GM21447 (cell line): ENCODE measurements around the gene OR4D6.
"Not testable (repeated sequence)": the region's sequence is repeated elsewhere in the genome, so short reads cannot be mapped to it uniquely, and the experiment has no call there.

Experiments
- ATAC-seq: cut with Tn5 transposase; IDR thresholded peaks from one replicate; pipeline ENCODE4 v1.9.1; 2021; ENCODE audit not compliant: unreplicated experiment

Gene OR4D6

GRCh38 chr11:59456661-59457060, at the start of gene OR4D6:
Gene OR4D6 (plus strand): TSS chr11:59456961. CDS start chr11:59456961, 0 bp downstream.
- no peak for ATAC-seq

- no peak for ATAC-seq
Observed at GRCh38 chr11:59413646-59414045, 43.1 kb upstream of the OR4D6 start.

DNA sequence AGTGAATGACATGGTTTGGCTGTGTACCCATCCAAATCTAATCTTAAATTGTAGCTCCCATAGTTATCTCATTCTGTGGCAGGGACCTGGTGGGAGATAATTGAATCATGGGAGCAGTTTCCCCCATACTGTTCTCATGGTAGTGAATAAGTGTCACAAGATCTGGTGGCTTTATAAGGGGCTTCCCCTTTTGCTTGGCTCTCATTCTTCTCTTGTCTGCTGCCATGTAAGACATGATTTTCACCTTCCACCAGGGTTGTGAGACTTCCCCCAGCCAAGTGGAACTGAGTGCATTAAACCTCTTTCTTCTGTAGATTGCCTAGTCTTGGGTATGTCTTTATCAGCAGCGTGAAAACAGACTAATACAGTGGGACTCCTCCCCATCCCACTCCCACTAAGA, 41.6 kb upstream of the OR4D6 start:
- no peak for ATAC-seq

DNA sequence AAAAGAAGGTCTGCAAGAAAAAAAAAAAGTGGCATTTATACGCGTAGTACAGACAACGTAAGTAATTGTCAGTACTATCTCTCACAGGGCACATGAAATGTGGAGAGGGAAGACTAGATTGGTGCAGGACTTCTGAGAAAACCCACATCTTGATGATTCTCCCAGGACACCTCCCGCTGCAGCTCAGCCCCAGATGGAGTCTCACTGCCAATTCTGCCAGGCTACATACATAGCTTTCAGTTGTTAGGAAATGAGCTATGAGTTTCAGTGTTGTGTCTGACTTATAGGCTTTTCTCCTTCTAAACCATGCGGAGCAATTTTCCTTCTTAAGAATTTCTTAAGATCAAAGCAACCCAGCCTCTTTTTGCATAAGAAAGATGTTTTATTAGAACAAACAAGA, 40.1 kb upstream of the OR4D6 start:
- no peak for ATAC-seq

DNA sequence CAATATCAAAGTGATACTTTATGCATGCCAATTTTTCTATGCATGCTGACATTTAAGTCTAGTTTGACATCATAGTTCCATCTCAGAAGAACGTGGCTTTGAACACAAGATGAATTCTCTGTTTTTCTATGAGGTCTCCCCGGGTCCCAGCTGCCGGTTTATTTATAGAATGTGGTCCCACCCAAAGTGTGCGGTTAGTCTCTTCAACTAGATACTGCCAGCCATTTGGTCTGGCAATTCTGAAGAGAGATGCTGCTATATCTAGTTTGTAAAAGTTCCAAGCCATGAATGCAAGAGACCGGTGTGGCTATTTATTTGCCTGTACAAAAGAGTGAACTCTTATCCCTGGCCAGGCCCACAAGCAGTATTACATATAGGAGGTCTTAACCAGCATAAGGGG, 39.7 kb upstream of the OR4D6 start:
- no peak for ATAC-seq

DNA sequence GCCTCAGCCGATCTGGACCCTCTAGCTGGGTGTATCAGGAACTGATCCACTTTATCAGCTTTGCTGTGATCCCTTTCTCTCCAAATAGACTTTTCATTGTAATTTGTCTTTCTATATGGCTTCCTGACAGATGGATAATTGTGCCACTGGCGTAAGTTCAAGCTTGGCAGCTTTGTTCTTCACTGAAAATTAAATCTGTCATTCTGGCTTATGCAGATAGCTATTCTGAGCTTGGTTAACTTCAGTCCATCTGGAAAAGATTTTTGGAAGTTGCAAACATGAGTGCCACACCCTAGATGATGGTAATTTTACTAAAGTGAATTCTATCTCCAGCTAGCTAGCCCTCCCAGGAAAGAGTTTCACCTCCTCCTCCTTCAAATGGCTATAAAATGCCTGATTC, 38.6 kb upstream of the OR4D6 start:
- ATAC-seq = no peak

- no peak for ATAC-seq
Observed at GRCh38 chr11:59423835-59424234, 32.9 kb upstream of the OR4D6 start.

- ATAC-seq = no peak
Observed at GRCh38 chr11:59425131-59425530, 31.6 kb upstream of the OR4D6 start.

- ATAC-seq = no peak
Observed at GRCh38 chr11:59426361-59427067, 30.2 kb upstream of the OR4D6 start, which contains the start of gene OR5A2. Gene OR5A2 (minus strand): TSS chr11:59426413. CDS start chr11:59422953, 3,460 bp downstream.

DNA sequence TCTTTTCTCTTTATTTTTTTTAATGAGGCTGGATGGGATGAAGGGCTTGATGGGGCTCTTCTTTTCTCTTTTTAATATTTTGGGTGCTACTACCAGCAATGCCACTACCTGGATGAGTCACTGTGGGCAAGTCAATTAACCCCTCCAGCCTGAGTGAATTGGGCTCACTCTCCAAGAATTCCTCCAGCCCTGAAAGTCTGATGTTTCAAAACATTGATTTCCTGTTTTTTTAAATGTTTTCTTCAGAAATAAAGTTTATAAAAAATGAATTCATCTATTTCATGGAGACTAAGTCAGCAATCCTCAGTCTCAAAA, 29.7 kb upstream of the OR4D6 start:
- no peak for ATAC-seq

DNA sequence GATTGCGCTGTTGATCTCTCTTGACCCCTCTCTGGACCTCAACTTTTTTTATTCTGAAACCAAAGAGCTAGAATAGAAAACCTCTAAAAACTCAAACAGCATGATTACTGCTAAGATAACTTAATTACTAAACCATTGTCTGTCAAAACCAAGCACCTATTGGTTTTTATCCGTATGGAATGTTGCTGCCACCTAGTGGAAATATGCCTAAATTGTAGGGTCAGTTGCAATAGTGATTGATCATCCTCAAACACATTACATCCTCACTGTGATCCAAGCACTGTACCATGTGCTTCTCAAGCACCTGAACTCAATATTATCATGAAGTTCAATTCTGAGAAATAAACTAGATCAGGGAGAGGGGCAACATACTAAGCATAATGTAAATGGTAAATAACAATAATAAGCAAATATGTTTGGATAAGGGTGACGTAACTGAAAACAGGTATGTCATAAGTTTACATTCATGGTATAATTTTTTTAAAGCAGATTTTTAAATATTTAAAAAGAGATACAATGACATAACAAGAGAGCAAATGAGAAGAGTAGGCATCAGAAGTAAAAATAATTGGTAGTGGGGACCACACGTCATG, 26.7 kb upstream of the OR4D6 start:
- ATAC-seq = no peak

- ATAC-seq = no peak
Observed at GRCh38 chr11:59436169-59436568, 20.6 kb upstream of the OR4D6 start, which contains the start of gene OR5A1. Gene OR5A1 (plus strand): TSS chr11:59436469. CDS start chr11:59443169, 6,700 bp downstream.

DNA sequence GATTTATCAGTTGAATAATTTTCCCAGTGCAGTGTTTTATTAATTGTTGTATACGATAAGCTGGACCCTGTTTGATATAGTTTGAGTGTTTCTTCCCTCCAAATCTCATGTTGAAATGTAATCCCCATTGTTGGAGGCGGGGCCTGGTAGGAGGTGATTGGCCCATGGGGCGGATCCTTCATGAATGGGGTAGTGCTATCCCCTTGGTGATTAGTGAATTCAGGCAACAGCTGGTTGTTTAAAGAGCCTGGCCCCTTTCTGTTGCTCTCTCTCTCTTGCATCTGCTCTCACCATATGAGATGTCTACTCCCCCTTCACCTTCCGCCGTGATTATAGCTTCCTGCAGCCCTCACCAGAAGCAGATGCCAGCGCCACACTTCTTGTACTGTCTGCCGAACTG, 19.0 kb upstream of the OR4D6 start:
- ATAC-seq = no peak

- ATAC-seq = not testable (repeated sequence)
Observed at GRCh38 chr11:59445624-59446023, 11.1 kb upstream of the OR4D6 start.

- no peak for ATAC-seq
Observed at GRCh38 chr11:59448484-59448883, 8.3 kb upstream of the OR4D6 start.

GRCh38 chr11:59459916-59460315, 3.2 kb downstream of the OR4D6 start:
- no peak for ATAC-seq

DNA sequence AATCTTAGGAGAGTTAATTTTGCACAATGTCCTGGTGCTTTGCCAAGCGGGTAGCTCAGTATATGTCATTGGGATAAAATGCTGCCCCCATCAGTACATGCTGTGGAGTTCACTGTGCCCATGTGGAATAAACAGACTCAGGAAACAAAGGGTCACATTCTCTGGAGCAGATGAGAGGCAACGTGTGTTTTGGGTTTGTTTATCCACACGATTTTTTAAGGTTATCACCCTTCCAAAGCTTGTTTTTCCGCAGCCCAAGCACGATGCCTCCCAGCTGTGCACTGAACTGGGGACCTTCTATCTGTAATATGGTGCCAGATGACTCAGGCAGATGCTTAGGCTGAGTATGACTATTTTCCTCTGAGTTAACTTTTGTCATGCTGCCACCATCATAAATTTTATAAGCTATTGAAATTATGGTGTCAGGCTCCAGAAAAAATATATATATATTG, 6.5 kb downstream of the OR4D6 start:
- ATAC-seq = no peak

DNA sequence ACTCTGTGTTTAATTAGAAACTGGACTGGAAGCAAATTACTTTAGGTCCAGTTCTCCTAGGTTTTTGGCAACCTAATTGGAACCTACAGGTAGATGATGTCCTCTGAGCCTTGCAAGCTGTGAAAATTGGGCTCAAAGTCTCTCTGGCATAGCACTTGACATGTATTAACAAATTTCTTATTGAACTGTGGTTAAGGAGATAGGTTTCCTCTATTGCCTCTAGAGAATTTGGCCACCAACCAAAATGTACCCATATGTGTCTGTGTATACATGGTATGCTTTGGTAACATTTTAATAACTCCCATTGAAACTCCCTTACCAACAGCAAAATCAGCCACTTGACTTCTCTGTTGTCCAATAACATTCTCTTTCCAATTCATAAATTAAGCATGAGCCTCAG, 16.3 kb downstream of the OR4D6 start, which contains the start of gene OR4D10:
Gene OR4D10, plus strand, starts transcription at position 301 of the 400 bp plus-strand sequence. CDS start 4,115 bp downstream, outside the sequence.
- no peak for ATAC-seq

DNA sequence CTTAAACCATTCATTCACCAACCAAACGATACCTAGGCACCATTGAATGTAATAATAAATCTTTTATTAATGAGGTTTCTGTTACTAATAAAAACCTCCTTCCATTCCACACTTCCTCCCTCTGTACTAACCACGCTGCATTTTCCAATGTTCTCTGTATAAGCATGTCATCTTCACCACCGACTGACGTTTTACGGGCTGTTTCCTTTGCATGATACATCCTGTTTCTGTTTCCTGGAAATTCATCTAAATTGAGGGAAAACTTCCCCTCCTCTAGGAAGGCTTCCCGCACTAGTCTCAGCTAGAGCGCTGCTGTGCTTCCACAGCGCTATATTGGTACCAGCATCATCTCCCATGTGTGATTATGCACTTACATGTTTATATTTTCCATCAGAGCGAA, 18.4 kb downstream of the OR4D6 start:
- ATAC-seq = no peak

DNA sequence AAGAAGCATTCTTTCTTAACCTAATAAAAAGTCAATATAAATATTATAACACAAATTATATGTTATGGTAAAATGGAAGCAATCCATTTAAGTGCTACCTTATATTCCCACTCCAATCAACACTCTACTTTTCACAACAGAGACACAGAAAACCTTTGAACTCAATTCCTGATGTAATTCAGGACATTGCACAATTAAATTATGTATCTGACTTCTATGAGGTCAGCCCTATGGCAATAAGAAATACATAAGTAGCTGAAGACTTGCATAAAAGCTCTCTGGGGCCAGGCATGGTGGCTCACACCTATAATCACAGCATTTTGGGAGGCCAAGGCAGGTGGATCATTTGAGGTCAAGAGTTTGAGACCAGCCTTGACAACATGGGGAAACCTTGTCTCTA, 23.1 kb downstream of the OR4D6 start:
- no peak for ATAC-seq

DNA sequence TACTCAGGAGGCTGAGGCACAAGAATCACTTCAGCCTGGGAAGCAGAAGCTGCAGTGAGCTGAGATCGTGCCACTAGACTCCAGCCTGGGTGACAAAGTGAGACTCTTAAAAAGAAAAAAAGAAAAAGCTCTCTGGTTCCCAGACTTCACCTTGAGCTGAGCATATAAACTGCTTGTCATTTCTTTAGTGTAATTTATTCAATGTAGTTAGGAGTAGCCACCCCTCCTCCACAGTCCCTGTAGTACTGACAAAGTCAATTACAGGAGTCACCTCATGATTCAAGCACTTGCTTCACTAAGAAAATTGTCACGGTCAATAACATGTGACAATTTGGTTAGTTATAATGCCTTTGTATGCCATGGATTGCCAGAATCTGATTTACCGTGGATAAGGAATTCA, 23.6 kb downstream of the OR4D6 start:
- ATAC-seq = no peak

- ATAC-seq = no peak
Observed at GRCh38 chr11:59501931-59502330, 45.2 kb downstream of the OR4D6 start.

DNA sequence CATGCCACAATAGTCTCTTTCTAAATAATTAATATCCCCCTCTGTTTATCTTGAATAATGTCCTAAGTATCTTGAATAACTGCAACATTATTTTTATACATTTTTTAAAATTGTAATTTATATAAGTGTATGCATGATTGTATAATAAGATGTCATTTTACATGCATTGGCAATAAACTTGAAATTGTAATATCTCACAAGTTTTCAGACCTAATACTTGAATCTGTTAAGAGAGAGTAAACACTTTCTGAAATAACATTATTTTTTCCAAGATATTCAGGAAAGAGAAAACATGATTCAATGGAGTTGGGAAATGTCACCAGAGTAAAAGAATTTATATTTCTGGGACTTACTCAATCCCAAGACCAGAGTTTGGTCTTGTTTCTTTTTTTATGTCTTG, 46.5 kb downstream of the OR4D6 start, which contains the start of gene OR4D11:
Gene OR4D11, plus strand, starts transcription at position 301 of the 400 bp plus-strand sequence. Its CDS starts 0 bp downstream, at position 301.
- no peak for ATAC-seq
